Endometrial microvascular endothelial cells (primary cell): ENCODE data around the gene LAPTM5. TPM values are rescaled to one million over a fixed set of nuclear protein-coding genes. Genes with fewer than 3 reads are reported as not detected.

ENCODE experiments used
- total RNA-seq: library from RNA; depleted of rRNA; stranded (reverse); fragments of >200 nt; gene quantifications from one replicate; pipeline ENCODE4 v1.2.3, GENCODE V29; 2015; ENCODE audit errors: inconsistent ontology term

LAPTM5 gene
- total RNA-seq, 1 donor from 2014 or later, result 53.8 TPM

Other genes starting within 250 kb of the LAPTM5 start
- gene MATN1, start 34.2 kb downstream of the LAPTM5 start, total RNA-seq, result not detected
- 8.5 TPM for gene SDC3, start 151.0 kb upstream of the LAPTM5 start, total RNA-seq